DOHH2 (cell line): Measurements from ENCODE around the gene MBOAT1.

Source experiments
- CTCF ChIP-seq: fragments of 200-600 bp; sonication (generic); IDR thresholded peaks from one replicate; pipeline ENCODE4 v1.5.1; 2014; ENCODE audit warnings: antibody characterized with exemption, mild to moderate bottlenecking, low read depth, low read length; ENCODE audit not compliant: poor library complexity, severe bottlenecking
- EZH2phosphoT487 ChIP-seq: fragments of 200-600 bp; sonication (generic); IDR thresholded peaks from 2 replicates; pipeline ENCODE4 v1.6.1; 2017; ENCODE audit warnings: borderline replicate concordance, mild to moderate bottlenecking, antibody characterized with exemption, low read length, moderate library complexity, mixed read lengths

DNA sequence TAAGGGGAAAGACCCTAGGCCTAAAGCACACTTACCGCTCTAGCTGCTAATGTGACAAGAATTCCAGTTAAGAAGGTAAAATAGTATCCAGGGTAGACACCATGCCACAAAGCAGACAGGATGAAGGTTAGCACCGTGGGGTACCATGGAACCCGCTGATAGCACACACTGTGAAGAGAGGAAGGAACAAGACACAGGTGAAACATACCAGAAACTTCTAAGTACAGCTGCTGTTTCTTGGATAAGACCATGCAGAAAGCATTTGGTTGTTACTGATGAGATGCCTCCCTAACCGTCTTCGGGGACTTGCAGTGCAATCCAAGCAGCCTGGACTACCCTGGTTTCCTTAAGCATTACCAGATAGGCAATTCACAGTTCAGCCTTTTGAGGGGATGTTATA lies 99.4 kb downstream of the MBOAT1 start:
- TF ChIP-seq CTCF, result no peak
- no peak for TF ChIP-seq EZH2phosphoT487
